Fibroblast of skin of scalp (primary cell): ENCODE measurements around the gene SELENOM. TPM values are rescaled to one million over a fixed set of nuclear protein-coding genes. Genes with fewer than 3 reads are reported as not detected.

Source experiments
- DNase-seq: peaks from one replicate; pipeline ENCODE4 v3.0.0-alpha.2; 2013
- polyA plus RNA-seq, 2 experiments: library from polyadenylated mRNA; unstranded; fragments of 120-200 nt; gene quantifications; one replicate each; pipeline ENCODE4 v1.2.1, GENCODE V29; 2013; ENCODE audit not compliant: insufficient read length in 2 of 2

Gene SELENOM
- 208 TPM for polyA plus RNA-seq (2013, experiment 1 of 2; ENCODE audit: insufficient read length)
- 181 TPM for polyA plus RNA-seq (2013, experiment 2 of 2; ENCODE audit: insufficient read length)

- peak; percentile 99 for DNase-seq
These were observed at the start of gene SELENOM for GRCh38 chr22:31107178-31107893. Gene SELENOM (minus strand): TSS chr22:31107568. CDS start chr22:31107505, 63 bp downstream.

GRCh38 chr22:31155422-31155821 lies 48.1 kb upstream of the SELENOM start:
- DNase-seq, result peak; percentile 51

GRCh38 chr22:31154975-31155374 lies 47.6 kb upstream of the SELENOM start:
- DNase-seq, result no peak

GRCh38 chr22:31153357-31153756 lies 46.0 kb upstream of the SELENOM start:
- DNase-seq, result no peak

GRCh38 chr22:31151872-31152271 lies 44.5 kb upstream of the SELENOM start:
- DNase-seq, result no peak

- DNase-seq, result no peak
These were observed 43.2 kb upstream of the SELENOM start for GRCh38 chr22:31150615-31151014.

GRCh38 chr22:31148953-31149627 lies 41.7 kb upstream of the SELENOM start:
- peak; percentile 82 for DNase-seq

GRCh38 chr22:31148488-31148887 lies 41.1 kb upstream of the SELENOM start:
- no peak for DNase-seq

GRCh38 chr22:31144223-31144622 lies 36.9 kb upstream of the SELENOM start:
- DNase-seq, result no peak

GRCh38 chr22:31143537-31143936 lies 36.2 kb upstream of the SELENOM start:
- no peak for DNase-seq

- no peak for DNase-seq
These were observed 35.7 kb upstream of the SELENOM start for GRCh38 chr22:31143038-31143437.

GRCh38 chr22:31142285-31142684 lies 34.9 kb upstream of the SELENOM start:
- DNase-seq, result no peak

GRCh38 chr22:31141551-31141950 lies 34.2 kb upstream of the SELENOM start:
- DNase-seq, result no peak

- no peak for DNase-seq
These were observed 33.4 kb upstream of the SELENOM start for GRCh38 chr22:31140746-31141145.

GRCh38 chr22:31139866-31140716 lies 32.7 kb upstream of the SELENOM start, which contains the start of gene PLA2G3:
Gene PLA2G3 (minus strand): TSS chr22:31140508. CDS start chr22:31140354, 154 bp downstream.
- DNase-seq, result peak; percentile 42

- no peak for DNase-seq
These were observed 31.7 kb upstream of the SELENOM start for GRCh38 chr22:31139066-31139465.

GRCh38 chr22:31138126-31138525 lies 30.8 kb upstream of the SELENOM start:
- DNase-seq, result no peak

GRCh38 chr22:31137721-31138120 lies 30.4 kb upstream of the SELENOM start:
- no peak for DNase-seq

- DNase-seq, result no peak
These were observed 29.3 kb upstream of the SELENOM start for GRCh38 chr22:31136711-31137110.

- DNase-seq, result no peak
These were observed 28.8 kb upstream of the SELENOM start for GRCh38 chr22:31136155-31136554.

GRCh38 chr22:31135706-31136105 lies 28.3 kb upstream of the SELENOM start:
- no peak for DNase-seq

GRCh38 chr22:31134688-31135087 lies 27.3 kb upstream of the SELENOM start:
- no peak for DNase-seq

GRCh38 chr22:31133911-31134310 lies 26.5 kb upstream of the SELENOM start:
- no peak for DNase-seq
